ENCODE results near the gene CCDC137.
"Not testable (repeated sequence)": the region's sequence is repeated elsewhere in the genome, so short reads cannot be mapped to it uniquely, and the experiment has no call there.

CCDC137 gene

DNA sequence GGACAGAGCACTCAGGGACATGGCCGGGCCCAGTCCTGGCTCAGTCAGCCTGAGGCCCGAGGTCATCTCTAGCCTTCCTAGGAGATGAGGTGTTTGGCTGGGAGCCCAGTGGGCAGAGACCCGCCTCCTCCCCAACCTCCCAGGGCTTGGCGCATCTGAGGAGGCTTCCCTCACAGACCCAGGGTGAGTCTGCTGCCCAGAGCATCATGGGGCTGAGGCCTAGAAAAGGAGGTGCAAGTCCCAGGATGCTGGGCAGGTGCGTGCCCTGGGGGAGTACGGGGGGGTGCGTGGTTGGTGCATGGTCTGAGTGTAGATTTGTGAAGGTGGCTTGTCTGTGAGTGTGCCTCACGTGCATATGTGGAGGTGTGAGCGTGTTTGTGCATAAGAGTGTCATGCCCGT is 14.8 kb upstream of the CCDC137 start:
- peak; percentile 22 for DNase-seq

DNA sequence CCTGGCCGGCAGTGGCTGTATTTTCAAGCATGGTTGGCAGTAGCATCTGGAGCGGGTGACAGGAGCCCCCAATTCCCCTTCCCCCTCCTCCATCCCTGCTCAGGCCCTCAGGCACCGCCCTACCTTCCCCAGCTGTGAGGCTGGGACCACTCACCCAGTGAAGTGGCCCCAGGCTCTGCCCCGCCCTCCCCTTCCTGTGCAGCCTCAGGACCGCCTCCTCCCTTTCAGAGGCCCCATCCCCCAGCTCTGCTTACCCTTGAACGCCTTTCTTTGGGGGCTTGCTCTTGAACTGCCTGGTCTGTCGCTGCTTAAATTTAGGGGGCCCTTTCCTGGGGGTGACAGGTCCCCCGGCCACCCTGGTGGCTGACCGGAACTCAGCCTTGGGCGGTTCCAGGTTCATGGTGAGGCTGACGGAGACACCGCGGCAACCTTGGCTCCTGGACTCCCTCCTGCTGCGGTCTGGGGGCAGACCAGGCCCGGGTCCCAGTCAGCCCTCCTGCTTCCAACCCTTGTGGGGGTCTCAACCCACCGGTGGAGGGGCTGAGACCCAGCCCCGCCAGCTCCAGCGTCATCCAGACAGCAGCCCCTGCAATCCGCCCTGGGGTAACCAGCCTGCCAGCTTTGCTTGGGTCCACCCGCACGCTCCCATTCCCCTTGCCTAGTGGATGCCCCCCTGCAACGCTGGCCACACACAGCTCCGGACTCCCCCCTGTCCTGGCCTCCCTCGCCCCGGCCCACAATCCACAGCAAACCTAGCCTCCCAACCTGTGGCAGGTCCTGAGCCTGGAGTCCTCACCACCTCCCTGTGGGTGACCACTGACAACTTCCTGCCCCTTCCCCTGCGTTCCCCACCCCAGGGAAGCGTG is 13.4 kb upstream of the CCDC137 start:
- DNase-seq = no peak

DNA sequence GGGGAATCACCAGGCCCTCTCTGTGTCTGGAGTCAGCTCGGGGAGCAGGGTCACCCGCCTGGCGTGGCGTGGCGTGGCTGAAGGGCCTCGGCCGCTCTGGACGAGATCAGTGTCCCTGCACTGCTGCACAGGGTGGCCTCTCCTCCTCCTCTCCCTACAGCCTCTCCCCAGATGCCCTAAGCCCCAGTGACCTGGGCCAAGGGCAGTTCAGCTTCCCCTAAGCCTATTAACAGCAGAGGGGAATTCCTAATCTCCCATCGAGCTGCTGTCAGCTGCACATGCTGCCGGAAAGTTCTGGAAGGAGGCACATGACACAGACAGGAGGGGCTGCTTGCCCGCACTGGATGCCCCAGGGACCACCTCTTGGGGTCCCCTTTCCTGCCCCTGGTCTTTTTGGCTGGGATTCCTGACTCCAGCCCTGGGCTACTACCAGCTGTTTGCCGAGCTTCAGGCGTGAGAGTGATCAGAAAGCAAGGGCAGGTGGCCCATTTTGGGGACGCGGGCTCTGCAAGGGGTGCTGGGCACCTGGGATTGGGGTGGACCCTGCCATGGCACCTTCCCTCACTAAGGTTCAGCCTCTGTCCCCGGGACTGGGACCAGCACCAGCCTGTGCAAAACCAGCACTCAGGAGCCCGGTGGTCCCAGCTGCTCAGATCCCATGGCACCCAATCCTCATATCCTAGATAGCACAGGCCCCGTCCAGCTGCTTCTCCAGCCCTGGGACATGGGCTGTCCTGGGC is 11.0 kb upstream of the CCDC137 start:
- DNase-seq = no peak

DNA sequence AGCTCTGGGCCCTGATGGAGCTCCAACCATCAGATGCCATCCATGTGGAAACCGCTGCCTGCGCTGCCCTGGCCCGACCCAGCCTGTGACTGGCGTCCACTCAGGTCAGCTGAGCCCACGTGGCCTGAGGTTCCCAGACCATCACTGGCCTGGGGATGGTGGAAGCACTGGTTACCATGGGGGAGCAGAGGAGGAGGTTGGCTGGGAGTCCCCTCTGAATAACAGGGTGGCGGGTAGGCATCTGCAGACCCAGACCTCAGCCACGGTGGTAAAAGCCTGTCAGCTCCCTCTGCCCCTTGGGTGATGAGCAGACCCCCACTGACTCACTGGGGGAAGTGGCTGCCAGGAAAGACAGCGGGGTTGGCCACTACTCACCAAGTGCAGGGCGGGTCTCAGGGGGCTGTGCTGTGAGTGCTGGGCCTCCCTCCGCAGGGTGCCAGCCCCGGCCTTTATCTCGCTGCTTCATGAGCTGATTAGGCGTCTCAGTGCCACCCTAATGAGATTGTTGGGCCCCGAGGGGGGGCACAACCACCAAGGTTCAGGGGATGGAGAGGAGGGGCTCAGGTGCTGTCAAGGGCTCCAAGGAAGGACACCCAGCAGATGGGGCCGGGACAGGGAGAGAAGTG is 10.3 kb upstream of the CCDC137 start, which contains the start of gene PDE6G:
TSS of gene PDE6G (minus strand) at position 425 of the 626 bp plus-strand sequence. CDS start 3,237 bp downstream, outside the sequence.
- no peak for DNase-seq

DNA sequence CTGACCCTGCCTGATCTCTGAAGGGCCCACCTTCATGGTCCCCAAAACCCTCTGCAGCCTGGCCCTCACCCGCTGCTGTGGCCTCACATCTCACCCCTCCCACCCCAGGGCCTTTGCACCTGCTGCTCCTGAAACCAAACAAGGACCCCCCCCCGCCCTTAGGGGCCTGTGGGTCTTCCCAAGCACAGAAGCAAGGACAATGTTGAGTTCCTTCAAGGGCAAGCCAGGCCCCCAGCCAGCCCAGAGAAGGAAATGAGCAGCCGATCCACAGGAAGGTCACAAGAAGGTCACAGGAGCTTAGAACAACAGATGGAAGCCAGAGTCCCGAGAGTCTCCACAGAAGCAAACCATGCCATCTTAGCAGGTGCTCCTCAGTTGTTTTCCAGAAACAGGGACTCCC is 9.7 kb upstream of the CCDC137 start:
- DNase-seq = no peak

DNA sequence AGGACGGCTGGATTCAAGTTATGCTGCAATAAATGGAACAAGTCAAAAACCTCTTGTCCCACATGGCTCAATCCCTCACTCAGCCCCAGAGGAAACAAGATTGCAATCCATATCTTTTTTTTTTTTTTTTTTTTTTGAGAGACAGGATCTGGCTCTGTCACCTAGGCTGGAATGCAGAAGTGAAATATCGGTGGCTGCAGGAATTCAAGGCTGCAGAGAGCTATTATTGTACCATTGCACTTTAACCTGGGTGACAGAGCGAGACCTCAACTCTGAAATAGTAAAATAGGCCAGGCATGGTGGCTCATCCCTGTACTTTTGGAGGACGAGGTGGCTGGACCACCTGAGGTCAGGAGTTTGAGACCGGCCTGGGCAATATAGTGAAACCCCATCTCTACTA is 7.5 kb upstream of the CCDC137 start:
- DNase-seq = no peak

DNA sequence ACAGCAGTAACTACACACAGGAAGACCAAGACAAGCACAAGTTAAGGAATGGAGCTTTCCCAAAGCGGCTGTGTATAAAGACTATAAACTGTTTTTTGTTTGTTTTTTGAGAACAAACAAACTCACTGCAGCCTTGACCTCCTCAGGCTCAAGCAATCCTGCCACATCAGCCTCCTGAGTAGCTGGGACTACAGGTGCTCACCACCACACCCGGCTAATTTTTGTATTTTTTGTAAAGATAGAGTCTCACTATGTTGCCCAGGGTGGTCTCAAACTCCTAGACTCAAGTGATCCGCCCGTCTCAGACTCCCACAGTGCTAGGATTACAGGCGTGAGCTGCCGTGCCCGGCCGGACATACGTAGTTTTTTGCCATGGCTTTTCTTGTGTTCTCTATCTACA is 6.1 kb upstream of the CCDC137 start:
- no peak for DNase-seq

DNA sequence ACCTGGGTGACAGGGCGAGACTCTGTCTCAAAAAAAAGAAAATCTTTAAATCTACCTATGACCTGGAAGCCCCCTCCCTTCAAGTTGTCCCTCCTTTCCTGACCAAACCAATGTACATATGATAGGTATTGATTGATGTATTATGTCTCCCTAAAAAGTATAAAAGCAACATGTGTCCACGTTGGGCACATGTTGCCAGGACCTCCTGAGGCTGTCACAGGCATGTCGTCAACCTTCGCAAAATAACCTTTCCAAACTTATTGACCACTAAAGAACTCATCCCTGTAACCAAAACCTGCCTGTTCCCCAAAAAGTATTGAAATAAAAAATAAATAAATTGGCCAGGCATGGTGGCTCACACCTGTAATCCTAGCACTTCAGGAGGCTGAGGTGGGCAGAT is 4.5 kb upstream of the CCDC137 start:
- no peak for DNase-seq

DNA sequence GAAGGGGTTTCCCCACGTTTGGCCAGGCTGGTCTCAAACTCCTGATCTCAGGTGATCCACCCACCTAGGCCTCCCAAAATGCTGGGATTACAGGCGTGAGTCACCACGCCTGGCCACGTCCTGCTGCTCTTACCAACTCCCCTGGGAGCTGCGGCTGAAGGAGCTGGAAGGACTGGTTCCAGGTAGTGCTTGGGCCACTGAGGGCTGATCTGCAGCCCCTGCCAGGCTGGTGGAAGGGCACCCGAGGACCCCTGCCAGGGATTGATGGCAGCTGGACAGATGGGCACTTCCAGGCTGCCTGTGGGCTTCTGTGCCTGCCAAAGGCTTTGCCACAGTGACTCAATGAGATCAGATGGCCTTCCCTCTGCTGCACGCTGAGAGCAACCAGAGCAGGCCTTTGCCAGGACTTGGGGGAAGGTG is 2.5 kb upstream of the CCDC137 start:
- no peak for DNase-seq

DNA sequence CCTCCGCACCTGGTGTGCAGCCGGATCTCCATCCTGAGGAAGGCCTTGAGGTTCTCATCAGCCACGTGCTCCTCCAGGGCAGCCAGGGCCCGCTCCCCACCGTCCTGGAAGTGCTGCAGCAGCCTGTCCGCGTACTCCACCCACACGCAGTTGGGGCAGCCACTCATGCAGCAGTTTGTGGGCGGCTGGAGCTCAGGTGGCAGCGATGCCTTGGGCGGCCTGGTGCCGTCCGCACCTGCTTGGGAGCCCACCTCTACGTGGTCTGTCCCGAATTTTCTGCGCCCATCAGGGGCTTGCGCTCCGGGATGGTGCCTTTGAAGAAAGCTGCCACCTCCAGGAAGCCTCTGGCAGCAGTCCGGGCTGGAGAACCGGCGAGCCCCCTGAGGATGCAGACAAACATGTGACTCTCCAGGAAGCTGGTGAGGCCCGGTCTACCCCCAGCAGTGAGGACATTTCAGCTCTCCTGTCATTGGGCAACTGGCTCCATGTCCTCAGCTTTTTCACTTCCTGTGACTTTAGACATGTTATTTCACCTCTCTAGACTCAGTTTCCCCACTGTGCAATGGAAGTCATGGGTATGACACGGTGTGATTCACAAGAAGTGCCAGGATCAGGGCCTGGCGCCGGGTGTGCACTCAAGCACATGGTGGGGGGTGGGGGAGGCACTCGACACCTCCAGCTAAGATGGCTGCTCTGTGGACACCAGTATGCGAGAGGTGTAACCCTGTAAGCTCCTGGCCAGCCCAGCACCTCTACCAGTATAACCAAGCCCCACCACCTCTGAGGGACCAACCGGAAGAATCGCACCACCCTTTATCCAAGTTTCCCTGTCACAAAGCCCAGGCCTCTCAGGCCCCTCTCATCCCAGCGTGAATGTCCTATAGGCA is 1.1 kb upstream of the CCDC137 start:
- peak; percentile 59 for DNase-seq

DNA sequence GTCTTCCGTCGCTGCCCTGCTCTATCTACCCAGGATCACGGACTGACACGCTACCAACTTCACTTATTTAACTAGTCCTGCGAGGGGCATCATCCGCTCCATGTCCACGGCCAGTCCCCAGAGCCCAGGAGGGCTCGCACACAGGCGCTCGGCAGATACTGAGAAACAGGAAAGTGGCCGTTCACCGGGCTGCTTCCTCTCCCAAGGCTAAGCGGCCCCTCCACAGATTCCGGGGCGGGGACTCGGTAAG is 520 bp upstream of the CCDC137 start:
- DNase-seq = no peak

DNA sequence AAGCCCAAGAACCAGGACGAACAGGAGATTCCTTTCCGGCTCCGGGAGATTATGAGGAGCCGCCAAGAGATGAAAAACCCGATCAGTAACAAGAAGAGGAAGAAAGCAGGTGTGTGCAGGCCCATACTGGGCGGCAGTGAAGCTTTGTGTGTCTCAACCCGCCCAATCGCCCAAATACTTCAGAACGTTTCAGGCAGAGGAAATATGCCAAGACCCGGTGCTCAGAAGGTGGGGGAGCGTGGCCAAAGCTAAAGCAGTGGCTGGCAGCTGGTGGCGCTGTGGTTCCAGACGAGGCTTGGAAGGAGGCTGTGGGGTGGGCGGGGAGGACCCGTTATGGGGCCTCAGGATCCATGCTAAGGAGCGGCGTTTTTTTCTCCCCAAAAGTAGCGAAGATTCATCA is 1.2 kb downstream of the CCDC137 start:
- no peak for DNase-seq

DNA sequence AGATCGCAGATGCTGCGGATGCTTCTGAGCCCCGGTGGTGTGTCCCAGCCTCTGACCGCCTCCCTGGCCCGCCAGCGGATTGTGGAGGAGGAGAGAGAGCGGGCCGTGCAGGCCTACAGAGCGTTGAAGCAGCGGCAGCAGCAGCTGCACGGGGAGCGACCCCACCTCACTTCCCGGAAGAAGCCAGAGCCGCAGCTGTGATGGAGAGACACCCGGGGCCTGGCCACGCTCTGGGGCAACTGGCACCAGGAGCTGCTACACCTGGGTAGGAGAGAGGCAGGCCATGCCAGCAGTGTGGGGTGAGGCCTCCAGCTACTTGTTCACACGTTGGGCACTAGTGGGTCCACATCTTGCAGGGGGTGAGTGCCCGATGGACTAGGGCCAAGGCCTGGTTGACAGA is 6.0 kb downstream of the CCDC137 start:
- DNase-seq = no peak

DNA sequence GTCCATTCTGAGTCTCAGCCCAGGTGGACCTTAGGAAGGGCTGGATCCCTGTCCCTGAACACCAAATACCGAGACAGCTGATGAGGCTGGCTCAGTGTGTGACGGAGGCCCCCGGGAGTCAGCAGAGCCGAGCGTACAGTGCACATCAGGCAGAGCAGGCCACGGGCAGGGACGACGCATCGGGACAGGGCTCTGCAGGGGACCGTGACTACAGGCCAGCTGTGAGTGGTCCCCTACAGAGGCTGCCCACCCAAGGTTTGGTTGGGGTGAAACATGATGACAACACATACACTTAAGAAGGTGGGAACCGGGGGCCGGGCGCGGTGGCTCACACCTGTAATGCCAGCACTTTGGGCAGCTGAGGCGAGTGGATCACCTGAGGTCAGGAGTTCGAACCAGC is 6.4 kb downstream of the CCDC137 start:
- DNase-seq = no peak

DNA sequence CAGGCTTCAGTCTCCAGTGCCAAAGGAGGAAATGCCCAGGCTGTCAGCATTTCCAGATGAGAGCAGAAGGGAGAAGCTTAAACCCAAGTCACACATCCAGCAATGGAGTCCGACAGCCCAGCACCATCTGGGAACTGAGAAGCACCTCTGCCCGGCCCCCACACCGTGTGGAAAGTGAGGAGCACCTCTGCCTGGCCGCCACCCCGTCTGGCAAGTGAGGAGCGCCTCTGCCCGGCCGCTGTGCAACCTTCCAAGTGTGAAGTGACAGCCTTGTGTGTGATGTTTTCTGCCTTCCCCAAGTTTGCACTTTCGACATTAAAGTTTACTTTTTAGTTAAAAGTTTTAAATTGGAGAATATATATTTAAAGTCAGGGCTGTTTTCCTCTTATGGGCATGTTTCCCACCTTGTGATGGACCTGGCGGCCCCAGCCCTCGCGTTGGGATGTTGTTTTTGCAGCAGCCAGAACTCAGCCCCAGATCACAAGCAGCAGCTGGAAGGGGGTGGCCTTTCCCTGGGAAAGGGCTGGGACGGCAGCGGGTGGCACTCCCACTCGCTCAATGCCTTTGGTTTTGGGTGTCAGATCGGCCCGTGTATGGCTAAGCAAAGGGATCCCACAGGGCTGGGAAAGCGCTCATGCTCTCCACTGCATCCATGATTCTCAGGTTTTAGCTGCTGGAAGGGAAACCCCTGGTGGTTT is 7.2 kb downstream of the CCDC137 start:
- DNase-seq = no peak

DNA sequence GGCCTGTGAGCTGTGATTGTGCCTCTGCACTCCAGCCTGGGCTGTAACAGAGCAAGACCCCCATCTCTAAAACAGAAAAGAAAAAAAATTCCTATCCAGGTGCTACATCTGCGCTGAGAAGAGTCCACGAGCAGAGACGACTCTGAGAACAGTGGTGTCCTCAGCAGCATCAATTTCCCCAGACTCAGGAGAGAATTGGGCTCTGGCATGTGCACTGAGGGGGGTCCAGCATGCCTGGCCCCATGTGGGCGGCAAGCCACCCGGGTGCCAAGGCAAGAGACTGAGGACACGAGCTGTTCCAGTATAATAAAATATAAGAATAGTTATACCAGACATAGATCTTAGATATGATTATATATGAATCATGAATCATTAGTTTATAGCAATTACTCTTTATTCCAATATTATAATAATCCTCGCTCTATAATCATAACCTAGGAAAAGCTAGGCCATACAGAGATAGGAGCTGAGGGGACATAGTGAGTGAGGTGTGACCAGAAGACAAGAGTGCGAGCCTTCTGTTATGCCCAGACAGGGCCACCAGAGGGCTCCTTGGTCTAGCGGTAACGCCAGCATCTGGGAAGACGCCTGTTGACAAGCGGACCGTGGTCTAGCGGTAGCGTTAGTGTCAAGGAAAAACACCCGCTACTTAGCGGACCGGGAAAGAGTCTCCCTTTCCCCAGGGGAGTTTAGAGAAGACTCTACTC is 9.1 kb downstream of the CCDC137 start:
- DNase-seq = not testable (repeated sequence)

DNA sequence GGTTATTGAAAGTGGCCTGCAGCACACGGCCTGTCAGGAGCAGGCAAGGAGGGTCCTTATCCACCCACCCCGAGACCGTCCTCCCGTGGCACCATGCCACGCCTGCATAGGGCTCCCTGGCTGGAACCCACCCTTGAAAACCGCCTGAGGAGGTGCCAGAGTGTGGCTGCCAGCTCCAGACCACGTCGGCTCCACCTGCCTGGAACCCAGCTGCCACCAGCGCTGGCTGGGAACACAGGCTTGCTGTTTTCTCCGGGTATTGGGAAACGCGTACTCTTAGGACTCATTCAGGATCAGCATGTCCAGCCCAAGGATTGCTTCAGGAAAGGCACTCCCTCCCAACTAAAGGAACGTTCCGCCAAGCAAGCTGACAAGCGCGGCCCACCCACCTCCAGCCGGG is 10.4 kb downstream of the CCDC137 start:
- peak; percentile 27 for DNase-seq

DNA sequence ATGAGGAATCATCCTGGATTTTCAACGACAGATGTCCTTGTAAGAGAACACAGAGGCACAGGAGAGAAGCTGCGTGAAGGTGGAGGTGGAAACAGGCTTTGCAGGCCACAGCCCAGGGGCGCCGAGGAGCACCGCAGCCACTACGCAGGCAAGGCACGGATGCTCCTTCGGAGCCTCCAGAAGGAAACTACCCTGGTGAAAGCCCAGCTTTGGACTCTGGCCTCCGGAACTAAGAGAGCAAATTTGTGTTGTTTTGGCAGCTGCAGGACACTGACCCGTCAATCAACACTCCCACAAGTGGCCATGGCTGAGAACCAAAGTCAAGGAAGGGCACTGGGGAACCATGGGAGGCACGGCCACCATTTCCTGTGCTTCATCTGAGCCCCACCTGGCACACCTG is 13.6 kb downstream of the CCDC137 start:
- DNase-seq = no peak

DNA sequence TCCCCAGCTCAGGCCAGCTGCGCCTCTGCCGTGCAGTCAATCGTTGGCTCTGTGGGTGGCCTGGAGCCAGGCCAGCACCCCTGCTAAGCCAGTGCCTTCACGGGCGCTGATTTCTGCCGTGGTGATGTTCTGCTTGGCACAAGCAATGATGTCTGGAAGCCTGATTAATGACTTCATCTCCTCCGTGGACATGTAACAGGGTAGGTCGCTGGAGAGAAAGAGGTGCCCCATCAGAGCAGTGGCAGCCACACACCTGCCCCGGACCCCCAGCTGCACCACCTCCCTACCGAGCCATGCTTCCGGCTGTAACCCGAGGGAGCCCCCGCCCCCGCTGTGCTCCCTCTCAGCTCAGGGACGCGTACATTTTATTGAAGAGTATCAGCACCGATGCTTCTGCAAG is 15.1 kb downstream of the CCDC137 start:
- no peak for DNase-seq

DNA sequence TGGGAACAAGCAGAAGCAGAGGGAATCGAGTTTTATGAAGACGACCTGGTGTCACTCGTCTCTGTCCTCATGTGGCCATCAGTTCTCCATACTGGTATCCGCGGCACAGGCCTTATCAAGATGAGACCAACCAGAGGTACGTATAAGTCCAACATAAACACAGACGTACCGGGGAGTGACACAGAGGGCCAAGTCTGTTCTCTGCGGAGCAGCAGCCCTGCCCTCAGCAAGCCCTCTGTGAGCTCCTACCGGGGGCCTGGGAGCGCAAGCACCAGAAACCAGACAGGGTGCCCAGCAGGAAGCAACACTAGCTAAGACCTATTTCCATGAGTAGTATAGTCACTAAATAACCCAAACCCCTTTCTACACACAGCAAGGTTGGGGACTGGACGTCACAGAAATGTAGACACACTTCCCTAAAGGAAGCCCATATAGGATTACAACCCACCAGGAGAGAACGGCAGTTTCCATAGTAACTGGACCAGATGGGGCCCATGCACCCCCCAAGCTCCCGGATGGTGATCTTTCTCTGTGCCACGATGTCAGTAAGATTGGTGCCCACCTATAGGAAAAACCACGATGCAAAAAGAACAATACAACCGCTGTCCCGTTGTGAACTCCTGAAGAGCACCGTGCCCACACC is 16.1 kb downstream of the CCDC137 start:
- DNase-seq = no peak

DNA sequence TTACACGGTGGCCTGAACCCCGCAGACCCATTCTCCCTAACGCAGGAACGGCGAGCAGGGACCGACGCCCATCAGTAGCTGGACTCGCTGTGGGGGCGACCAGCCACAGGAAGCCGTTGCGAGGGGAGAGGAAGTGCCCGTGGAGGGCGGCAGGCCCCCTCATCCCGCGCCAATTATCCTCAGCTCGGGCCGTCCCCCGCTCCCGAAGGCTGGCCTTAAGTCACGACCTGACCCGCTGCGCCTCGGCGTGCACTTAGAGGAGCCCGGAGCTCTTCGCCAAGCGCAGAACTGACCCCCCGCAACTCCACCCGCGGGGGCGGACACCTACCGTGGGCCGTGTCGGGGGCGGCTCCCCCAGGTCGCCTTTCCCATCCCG is 16.7 kb downstream of the CCDC137 start:
- DNase-seq = no peak
